Right ventricle myocardium inferior (tissue), 1 donor: ENCODE measurements around the gene GALNT2. TPM values are rescaled to one million over a fixed set of nuclear protein-coding genes. Genes with fewer than 3 reads are reported as not detected.

Experiments used
- ATAC-seq: fragments of 200-7000 bp; cut with Tn5 transposase; one replicate; pipeline ENCODE4 v1.9.1; 2020; ENCODE audit warnings: mild to moderate bottlenecking, moderate library complexity
- DNase-seq: peaks from one replicate; pipeline ENCODE4 v3.0.0; 2021; ENCODE audit errors: missing footprints
- intact Hi-C: fragments of 100-400 bp; cut with DNase I; formaldehyde crosslinking; loops from one replicate; pipeline ENCODE4 v1.11.0; 2022
- total RNA-seq: library from RNA; stranded (reverse); fragmentation: NEBNext Ultra II Directional; extraction: Animal tissue kit (Norgen Biotek cat#: 25700); gene quantifications from one replicate; pipeline ENCODE4 v1.2.1, GENCODE V29; 2021
- donor health status: DM: no; HTN: yes; CAD: no; lungs with severe emphysema.

GALNT2 gene
- total RNA-seq, 1 donor from 2014 or later, result 29.2 TPM

- intact Hi-C loops, result no loop called here
- ATAC-seq (no peak), DNase-seq (no peak)
These were observed 18.1 kb upstream of the GALNT2 start for GRCh38 chr1:230048922-230049321.

GRCh38 chr1:230049731-230050130, 17.3 kb upstream of the GALNT2 start:
- ATAC-seq (peak; percentile 27), DNase-seq (no peak)
- intact Hi-C loops, result no loop called here

- ATAC-seq, result no peak
- DNase-seq, result no peak
- intact Hi-C loops, result no loop called here
These were observed 15.9 kb upstream of the GALNT2 start for GRCh38 chr1:230050973-230051735.

- ATAC-seq (no peak), DNase-seq (no peak)
- intact Hi-C loops, result no loop called here
These were observed 15.0 kb upstream of the GALNT2 start for GRCh38 chr1:230052018-230052417.

GRCh38 chr1:230052665-230053064, 14.4 kb upstream of the GALNT2 start:
- no peak for ATAC-seq
- DNase-seq, result no peak
- intact Hi-C loops, result no loop called here

- no peak for DNase-seq
- ATAC-seq, result peak; percentile 42
- intact Hi-C loops, result no loop called here
These were observed 12.8 kb upstream of the GALNT2 start for GRCh38 chr1:230054092-230054749.

GRCh38 chr1:230056098-230056497, 10.9 kb upstream of the GALNT2 start:
- ATAC-seq, result no peak
- DNase-seq, result no peak
- intact Hi-C loops, result no loop called here

- DNase-seq, result no peak
- intact Hi-C loops, result no loop called here
- ATAC-seq, result no peak
These were observed 9.9 kb upstream of the GALNT2 start for GRCh38 chr1:230057100-230057499.

- no peak for ATAC-seq
- intact Hi-C loops, result no loop called here
- DNase-seq, result no peak
These were observed 9.1 kb upstream of the GALNT2 start for GRCh38 chr1:230057681-230058565.

GRCh38 chr1:230058626-230059025, 8.4 kb upstream of the GALNT2 start:
- intact Hi-C loops, result no loop called here
- DNase-seq (no peak), ATAC-seq (no peak)

- DNase-seq (no peak), ATAC-seq (no peak)
- intact Hi-C loops, result no loop called here
These were observed 5.2 kb upstream of the GALNT2 start for GRCh38 chr1:230061801-230062200.

- intact Hi-C loops, result no loop called here
- ATAC-seq, result no peak
- DNase-seq, result no peak
These were observed 4.5 kb upstream of the GALNT2 start for GRCh38 chr1:230062521-230062920.

- intact Hi-C loops, result no loop called here
- ATAC-seq (no peak), DNase-seq (no peak)
These were observed 2.8 kb upstream of the GALNT2 start for GRCh38 chr1:230064283-230064682.

GRCh38 chr1:230065161-230065560, 1.9 kb upstream of the GALNT2 start:
- intact Hi-C loops, result loop anchor here (5.0 kb wide), 3 partner anchors 112 to 403 kb away; no protein-coding TSS in a partner anchor
- ATAC-seq (no peak), DNase-seq (no peak)

GRCh38 chr1:230065571-230065970, 1.5 kb upstream of the GALNT2 start:
- intact Hi-C loops, result loop anchor here (5.0 kb wide), 3 partner anchors 112 to 403 kb away; no protein-coding TSS in a partner anchor
- no peak for DNase-seq
- no peak for ATAC-seq

GRCh38 chr1:230066031-230066430, 1.0 kb upstream of the GALNT2 start:
- DNase-seq, result no peak
- intact Hi-C loops, result loop anchor here (1.0 to 5.0 kb wide), 5 partner anchors 111 to 404 kb away; no protein-coding TSS in a partner anchor
- ATAC-seq, result no peak

GRCh38 chr1:230067419-230067870, 407 bp downstream of the GALNT2 start:
- intact Hi-C loops, result loop anchor here (2.0 to 5.0 kb wide), 4 partner anchors 110 to 405 kb away; no protein-coding TSS in a partner anchor
- peak; percentile 33 for ATAC-seq

GRCh38 chr1:230067871-230068620, 1.0 kb downstream of the GALNT2 start:
- peak; percentile 58 for ATAC-seq
- peak; percentile 83 for DNase-seq
- intact Hi-C loops, result loop anchor here (2.0 to 5.0 kb wide), 4 partner anchors 109 to 406 kb away; no protein-coding TSS in a partner anchor

More at GRCh38 chr1:230067419-230067870, 407 bp downstream of the GALNT2 start:
- DNase-seq, result no peak
